ENCODE results near the gene GLRA1.
"Not testable (repeated sequence)": the region's sequence is repeated elsewhere in the genome, so short reads cannot be mapped to it uniquely, and the experiment has no call there.

GLRA1 gene

DNA sequence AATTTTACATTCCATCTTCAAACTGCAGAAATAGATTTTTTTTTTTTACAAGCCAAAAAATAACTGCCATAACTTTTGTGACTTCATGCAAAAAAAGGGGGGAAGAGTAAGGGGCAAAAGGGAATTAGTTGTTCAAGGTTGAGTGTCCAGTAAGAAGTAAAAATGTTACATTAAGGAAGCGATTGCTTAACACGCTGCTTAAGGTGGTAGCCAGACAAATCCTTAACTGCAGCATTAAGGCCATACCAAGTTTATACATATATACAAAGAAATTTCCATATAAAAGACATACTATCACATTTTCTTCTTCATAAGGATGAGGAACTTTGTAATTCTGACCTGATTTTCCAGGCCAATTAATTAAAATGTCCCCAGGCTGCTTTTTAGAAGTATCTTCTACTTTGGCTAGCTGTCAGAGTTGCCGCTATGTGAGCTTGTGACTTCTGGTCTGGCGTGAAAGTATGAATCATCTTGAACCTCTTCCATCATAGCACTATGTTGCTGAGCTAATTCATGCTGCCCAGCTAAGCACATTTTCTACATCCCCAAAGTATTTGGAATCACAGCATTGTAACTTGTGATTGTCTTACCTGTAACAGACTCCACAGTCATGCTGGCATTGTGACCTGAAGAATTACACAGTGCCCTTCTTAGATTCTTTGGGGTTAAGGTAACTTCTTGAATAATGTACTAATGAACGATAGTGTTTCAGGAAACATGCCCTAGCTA lies 112.9 kb downstream of the GLRA1 start:
- DNase-seq, result no peak

DNA sequence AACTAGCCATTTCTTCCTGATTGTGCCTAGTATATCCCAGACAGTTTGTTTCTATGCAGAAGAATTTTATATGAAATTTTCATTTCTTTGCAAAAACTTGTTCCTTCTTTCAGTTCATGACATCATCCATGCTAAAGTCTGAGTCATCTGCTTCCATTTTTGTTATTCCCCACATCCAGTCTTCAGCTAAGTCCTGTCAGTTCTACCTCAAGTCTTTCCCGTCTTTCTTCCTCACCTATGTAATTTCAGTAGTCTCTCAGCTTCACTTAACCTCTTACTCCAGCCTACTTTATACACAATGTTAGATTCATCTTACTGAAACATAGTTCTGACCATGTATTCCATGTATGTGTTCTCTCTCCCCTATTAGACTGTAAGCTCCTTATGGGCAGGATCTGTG lies 113.8 kb downstream of the GLRA1 start:
- no peak for DNase-seq

DNA sequence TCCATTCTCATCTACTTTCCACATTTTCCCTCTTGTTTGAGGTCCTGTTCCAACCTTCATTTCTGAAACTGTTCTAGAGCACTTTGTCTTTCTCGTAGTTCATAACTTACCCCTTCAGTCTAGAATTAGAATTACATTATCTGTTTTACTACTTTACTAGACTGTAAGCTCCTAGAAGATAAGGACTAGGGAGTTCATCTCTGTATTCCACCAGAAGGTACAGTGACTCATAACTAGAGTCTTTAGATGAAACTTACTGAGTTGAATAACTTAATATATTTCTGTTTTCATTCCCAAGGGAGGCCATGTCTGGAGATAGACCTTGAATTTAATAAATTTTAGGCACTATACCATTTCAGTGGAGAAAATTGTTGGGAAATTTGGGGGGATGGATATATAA lies 114.2 kb downstream of the GLRA1 start:
- DNase-seq, result no peak

DNA sequence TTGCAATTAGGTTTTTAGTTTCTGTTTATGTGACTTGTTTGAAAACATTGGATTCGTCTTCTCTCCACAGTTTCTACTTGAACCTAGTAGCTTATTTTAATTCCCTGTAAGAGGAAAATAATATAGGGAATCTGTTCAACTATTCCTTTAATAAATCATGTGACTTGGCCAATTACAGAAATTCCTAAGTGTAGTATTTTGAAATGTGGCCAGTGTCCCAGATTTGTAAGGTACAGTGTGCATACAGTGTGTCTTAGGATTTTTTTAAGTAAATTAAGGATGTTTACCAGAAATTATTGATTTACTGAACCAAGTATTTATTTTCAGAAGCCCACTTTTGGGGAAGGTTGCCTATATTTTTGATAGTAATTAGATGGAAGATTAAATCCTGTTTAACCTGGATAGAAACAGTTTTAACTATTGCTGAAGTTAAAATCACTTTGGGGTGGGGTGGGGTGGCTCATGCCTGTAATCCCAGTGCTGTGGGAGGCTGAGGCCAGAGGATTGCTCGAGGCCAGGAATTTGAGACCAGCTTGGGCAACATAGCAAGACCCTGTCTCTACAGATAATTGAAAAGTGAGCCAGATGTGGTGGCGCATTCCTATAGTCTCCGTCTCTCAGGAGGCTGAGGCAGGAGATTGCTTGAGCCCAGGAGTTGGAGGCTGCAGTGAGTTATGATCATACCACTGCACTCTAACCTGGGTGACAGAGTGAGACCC lies 116.0 kb downstream of the GLRA1 start:
- no peak for DNase-seq

DNA sequence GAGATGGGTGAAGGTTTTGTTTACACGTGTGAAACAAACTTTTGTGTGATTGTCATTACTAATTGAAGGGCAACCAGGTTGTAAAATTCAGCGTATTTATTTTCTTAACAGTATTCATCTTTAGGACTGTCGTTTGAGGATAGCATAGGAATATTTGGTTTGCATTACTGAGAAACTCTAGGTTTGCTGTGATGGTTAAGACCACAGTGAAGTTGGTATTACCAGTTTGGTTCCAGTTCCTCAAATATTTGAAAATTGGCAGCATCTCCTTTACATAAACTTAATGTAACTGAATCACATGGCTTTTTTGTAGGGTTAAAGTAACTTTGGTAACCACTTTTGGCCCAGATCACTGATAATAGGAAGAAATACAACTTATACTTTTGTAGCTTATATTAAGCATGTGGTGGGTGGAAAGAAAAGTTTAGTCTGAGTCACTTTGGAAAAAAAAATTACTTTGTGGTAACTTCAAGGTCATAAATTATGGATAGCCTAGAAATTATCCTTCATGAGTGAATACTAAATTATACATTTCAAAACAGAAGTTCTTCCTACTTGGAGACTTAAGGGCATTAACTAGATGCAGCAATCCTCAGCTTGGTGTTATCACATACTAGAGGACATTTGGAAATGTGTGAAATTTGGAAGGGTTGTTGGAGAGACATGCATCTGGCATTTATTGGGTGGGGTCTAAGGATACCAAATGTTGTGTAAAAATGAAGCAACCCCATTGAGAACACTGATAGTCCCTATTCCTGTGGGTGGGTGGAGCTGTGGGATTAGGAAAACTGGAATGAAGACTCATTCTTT lies 119.0 kb downstream of the GLRA1 start:
- DNase-seq, result no peak

DNA sequence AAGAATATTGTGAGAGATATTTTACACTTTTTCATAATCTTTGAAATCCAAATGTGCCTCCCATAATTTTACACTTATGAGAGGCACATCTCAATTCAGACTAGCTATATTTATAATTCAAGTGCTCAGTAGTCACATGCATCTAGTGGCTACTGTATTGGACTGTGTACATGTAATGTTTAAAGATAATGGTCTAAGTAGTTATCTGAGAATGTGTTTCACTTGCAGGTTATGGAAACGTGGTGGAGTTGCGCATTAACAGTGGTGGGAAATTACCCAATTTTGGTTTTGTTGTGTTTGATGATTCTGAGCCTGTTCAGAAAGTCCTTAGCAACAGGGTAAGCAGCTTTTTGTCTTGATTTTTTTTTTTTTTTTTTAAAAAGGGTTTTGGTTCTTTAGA lies 124.1 kb downstream of the GLRA1 start:
- DNase-seq, result no peak

DNA sequence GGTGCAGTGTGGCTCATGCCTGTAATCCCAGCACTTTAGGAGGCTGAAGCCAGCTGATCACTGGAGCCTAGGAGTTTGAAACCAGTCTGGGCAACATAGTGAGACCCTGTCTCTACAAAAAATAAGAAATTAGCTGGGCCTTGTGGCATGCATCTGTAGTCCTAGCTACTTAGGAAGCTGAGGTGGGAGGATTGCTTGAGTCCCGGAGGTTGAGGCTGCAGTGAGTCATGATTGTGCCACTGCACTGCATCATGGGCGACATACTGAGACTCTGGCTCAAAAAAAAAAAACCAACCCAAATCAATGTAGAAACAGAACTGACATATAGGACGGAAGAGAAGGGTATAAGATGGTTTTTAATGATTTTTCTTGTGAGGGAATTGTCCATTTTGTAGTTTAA lies 125.2 kb downstream of the GLRA1 start:
- DNase-seq, result no peak

DNA sequence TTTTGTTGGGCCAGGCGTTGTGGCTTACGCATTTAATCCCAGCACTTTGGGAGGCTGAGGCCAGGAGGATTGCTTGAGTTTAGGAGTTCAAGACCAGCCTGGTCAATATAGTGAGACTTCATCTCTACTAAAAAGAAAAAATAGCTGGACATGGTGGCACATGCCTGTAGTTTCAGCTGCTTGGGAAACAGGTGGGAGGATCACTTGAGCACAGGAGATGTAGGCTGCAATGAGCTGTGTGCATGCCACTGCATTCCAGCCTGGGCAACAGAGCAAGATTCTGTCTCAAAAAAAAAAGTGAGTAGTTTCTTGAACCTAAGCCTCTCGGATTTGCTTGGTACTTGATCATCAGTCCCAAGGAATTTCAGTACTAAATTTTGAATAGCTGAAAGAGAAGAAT lies 126.0 kb downstream of the GLRA1 start:
- DNase-seq, result no peak

DNA sequence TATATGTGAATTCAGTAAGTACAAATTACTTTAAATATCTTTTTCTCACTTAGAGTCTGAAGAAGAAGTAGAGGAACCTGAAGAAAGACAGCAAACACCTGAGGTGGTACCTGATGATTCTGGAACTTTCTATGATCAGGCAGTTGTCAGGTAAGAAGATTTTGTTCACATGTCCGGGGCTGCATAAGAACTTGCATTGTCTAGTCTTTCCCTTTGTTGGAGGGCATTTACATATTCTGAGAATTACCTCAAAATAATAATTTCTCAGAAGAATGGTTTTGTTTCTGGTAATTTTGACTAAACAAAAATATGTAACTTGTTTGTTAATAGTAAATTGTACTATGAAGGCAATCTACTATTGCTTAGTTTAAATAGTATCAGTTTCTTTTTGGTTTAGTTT lies 129.2 kb downstream of the GLRA1 start:
- no peak for DNase-seq

DNA sequence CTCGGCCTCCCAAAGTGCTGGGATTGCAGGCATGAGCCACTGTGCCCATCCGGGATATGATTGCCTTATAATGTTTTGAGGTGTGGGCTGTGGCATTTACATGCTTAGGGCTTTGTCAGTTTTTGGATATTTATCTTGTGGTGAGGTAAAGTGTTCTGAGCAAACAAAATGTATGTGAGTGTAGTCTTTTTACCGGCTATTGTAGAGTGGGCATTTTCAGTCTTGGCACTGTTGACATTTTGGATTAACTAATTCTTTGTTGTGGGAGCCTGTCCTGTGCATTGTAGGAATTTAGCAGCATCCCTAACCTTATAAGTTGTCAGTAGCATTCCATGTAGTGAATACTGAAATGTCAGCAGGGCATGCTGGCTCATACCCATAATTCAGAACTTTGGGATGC lies 131.3 kb downstream of the GLRA1 start:
- no peak for DNase-seq

DNA sequence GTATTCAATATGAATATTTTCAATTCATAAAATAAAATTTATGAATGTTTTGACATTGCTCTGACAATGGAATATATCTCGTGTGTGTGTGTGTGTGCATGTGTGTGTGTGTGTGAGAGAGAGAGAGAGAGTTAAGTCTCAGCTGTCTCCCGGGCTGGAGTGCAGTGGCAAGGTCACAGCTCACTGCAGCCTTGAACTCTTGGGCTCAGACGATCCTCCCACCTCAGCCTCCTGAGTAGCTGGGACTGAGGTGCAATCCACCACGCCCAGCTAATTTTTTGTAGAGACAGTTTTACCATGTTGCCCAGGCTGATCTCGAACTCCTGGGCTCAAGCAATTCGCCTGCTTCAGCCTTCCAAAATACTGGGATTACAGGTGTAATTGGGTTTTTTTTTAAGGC lies 136.8 kb downstream of the GLRA1 start:
- DNase-seq, result no peak

DNA sequence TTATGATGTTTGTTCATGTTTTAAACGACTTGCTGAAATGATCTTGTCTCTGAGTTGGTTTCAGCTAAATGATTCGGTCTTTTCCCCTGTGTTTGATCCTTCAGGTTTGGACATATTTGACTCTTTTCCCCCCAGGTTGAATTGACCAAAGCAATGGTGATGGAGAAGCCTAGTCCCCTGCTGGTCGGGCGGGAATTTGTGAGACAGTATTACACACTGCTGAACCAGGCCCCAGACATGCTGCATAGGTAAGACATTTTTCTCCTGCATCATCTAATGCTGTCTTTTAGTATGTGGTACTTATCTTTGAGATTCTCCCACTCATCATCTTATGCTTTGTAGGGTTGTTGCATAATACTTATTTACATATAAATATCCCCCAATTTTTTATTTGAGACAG lies 138.2 kb downstream of the GLRA1 start:
- DNase-seq, result no peak

DNA sequence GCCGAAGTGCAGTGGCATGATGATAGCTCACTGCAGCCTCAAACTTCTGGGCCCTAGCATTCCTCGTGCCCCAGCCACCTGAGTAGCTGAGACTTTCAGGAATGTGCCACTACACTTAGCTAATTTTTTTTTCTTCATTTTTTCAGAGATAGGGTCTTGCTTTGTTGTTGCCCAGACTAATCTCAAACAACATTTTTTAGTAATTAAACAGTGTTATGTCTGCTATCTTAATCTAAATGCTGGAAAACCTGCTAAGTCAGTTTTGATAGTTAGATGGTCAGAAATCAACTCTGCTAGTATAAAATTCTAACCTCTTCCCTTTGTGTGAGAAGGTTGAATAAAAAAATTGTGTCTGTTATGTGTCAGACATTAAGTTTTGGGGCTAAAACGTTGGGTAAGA lies 140.5 kb downstream of the GLRA1 start:
- DNase-seq, result no peak

DNA sequence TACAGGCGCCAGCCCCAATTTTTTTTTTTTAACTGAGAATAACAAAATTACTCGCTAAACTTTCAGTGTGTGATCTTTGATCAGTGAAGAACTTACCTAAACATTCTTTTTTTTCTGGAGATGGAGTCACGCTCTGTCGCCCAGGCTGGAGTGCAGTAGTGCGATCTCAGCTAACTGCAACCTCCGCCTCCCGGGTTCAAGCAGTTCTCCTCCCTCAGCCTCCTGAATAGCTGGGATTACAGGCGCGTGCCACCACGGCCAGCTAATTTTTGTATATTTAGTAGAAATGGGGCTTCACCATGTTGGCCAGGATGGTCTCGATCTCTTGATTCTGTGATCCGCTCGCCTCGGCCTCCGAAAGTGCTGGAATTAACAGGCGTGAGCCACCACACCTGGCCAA lies 141.0 kb downstream of the GLRA1 start:
- not testable (repeated sequence) for DNase-seq

DNA sequence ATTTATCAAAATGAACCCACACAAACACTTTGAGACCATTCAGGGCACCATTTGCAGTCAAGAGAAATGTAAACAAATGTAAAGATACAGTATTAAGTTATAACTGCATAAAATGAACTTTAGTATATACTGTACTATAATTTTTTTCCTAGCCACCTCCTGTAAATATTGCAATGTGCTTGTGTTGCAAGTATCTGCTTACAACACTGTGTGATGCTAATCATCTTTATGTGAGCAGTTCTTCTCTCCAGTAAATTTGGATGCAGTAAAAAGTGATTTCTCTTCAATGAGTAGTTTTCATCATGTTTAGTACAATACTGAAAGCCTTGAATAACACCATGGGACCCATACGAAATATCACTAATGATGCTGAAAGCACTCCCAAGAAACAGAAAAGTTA lies 143.4 kb downstream of the GLRA1 start:
- no peak for DNase-seq

DNA sequence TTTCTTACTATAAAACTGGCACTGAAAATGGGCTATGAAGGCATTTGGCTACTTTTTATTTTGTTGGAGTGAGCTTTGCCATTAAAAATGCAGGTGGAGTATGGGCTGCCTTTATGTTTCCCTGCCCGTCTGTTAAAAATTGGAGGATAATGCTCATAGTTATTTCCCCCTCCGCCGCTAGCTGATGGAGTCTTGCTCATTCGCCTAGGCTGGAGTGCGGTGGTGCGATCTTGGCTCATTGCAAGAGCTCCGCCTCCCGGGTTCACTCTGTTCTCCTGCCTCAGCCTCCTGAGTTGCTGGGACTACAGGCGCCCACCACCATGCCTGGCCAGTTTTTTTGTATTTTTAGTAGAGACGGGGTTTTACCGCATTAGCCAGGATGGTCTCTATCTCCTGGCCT lies 144.3 kb downstream of the GLRA1 start:
- DNase-seq, result no peak

DNA sequence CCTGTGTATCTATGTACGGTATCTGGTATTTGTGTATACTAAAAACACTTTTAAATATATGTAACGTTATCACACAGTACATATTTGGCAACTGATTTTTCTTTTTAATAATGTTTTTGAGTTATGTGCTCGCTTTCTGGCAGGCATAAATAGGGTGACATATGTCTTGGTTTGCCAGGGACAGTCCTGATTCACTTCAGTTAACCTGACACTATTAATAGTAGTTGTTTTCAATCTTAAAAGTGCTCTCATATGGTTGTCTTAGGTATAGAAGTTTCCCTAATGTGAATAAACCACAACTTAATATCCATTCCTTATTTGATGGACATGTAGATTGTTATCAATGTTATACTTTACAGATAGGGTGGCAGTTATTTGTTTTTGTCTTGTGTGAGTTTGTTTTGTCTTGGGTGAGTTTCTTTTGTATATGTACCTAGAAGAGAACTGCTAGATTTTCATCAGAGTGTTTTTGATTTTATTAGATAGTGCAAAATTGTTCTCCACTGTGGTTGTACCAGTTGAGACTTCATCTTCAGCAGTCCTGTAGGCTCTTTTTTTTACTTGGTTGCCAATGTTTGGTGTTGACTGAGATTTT lies 145.0 kb downstream of the GLRA1 start:
- no peak for DNase-seq

DNA sequence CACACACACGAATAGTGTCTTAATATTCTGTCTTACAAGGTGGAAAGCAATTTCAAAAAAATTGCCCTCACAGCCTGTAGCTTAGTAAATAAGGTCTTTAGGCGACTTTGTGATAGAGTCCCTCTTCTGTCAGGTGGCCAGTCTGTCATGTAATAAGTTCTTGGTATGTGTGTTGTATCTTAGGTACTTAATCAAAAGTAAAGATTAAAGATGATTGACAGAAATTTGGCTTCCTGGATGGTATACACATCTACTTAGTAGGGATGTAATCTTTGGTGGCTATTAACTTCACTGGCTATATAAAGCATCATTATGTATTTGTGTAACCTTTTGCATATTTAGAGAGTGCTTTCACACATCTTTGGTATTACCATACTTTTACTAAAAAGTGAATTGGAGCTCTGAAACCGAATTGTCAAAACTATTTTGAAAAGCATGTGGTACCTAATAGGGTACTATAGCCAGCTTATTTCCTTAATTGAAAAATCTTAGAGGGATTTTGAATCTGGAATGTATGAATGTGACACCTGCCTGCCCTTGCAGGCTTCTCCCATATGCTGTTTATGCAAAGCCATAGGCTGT lies 149.5 kb downstream of the GLRA1 start:
- no peak for DNase-seq

DNA sequence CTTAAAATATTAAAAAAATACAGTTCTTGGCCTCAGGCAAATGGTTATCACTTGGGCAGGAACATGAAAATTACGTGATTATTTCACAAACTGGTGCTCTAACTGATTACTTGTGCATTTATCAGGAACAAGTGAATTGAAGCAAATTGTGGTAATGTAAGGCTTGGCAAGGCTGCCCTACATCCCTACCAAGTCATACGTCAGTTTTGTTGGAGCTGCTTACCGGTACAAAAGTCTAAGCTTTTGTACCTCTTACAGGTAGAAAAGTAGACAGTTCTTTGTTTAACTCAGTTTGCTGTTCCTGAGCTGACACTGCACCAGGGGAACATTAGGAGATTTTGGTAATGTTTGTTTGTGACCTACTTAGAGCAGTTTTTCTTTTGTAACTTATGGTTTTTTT lies 150.7 kb downstream of the GLRA1 start:
- DNase-seq, result no peak

DNA sequence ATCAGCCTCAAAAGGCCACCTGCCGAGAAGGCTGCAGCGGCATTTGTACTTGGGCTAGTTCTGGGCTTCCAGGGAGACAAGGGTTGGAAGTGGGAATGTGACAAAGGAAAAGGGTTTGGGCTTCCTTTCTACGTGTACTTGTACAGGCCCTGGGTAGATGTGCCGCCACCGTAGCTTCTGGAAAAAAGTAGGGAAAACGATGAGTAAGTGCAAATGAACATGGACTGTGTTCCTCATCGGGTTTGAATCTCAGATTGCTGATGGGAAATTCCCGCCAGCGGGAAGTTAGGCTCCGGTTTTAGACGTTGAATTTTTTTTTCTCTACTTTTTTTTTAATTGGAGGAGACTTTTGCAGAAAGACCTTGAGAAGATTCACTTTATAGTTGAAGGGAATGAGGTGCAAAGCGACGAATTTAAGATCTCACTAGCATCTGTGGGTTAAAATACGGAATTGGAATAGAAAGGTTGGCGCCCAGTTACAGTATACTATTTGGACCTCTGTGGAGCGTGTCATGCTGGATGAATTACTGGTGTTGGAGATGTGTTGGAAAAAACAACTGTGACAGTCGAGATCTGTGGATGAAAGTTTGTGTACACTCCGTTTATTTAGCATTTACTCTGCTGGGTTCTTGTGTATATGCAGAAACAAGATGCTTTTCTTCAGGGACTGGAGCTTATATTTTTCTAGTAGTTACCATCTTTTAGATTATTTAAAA lies 151.6 kb downstream of the GLRA1 start:
- no peak for DNase-seq
